ENCODE data around the gene FRMD4A.
"Not testable (repeated sequence)": the region's sequence is repeated elsewhere in the genome, so short reads cannot be mapped to it uniquely, and the experiment has no call there.

The FRMD4A gene

GRCh38 chr10:14144451-14144850 lies 186.3 kb downstream of the FRMD4A start:
- Histone ChIP-seq H3K27me3 (ENCODE audit: control insufficient read depth, insufficient read depth, low read length, poor library complexity, severe bottlenecking) (no peaks in the 10 kb centered on the region), H3K36me3 (ENCODE audit: control insufficient read depth, insufficient read depth, low read length) (no peaks in the 10 kb centered on the region), H3K9me3 (ENCODE audit: control insufficient read depth, low read length) (no peaks in the 10 kb centered on the region), H3K4me1 (ENCODE audit: control insufficient read depth, insufficient read depth, low read length) (peaks cover 4% of the 10 kb centered on the region), H3K4me3 (ENCODE audit: insufficient read depth, low read depth, low read length) (no peak overlapping the region), H3K27ac (ENCODE audit: insufficient read depth, low read depth, low read length, poor library complexity, severe bottlenecking) (no peak overlapping the region)
- 76 to 85% methylated on average over 4 of the region's 4 CpGs for WGBS, 2 experiments

GRCh38 chr10:14142606-14143250 lies 188.0 kb downstream of the FRMD4A start:
- Histone ChIP-seq H3K9me3 (ENCODE audit: control insufficient read depth, low read length) (no peaks in the 10 kb centered on the region), H3K4me1 (ENCODE audit: control insufficient read depth, insufficient read depth, low read length) (peaks cover 4% of the 10 kb centered on the region), H3K4me3 (ENCODE audit: insufficient read depth, low read depth, low read length) (no peak overlapping the region), H3K27me3 (ENCODE audit: control insufficient read depth, insufficient read depth, low read length, poor library complexity, severe bottlenecking) (no peaks in the 10 kb centered on the region), H3K27ac (ENCODE audit: insufficient read depth, low read depth, low read length, poor library complexity, severe bottlenecking) (no peak overlapping the region), H3K36me3 (ENCODE audit: control insufficient read depth, insufficient read depth, low read length) (no peaks in the 10 kb centered on the region)
- 82 to 87% methylated on average over 3 to 4 of the region's 4 CpGs for WGBS, 2 experiments

GRCh38 chr10:14141283-14141682 lies 189.4 kb downstream of the FRMD4A start:
- Histone ChIP-seq H3K9me3 (ENCODE audit: control insufficient read depth, low read length) (no peaks in the 10 kb centered on the region), H3K36me3 (ENCODE audit: control insufficient read depth, insufficient read depth, low read length) (no peaks in the 10 kb centered on the region), H3K4me3 (ENCODE audit: insufficient read depth, low read depth, low read length) (no peak overlapping the region), H3K4me1 (ENCODE audit: control insufficient read depth, insufficient read depth, low read length) (peaks cover 4% of the 10 kb centered on the region), H3K27ac (ENCODE audit: insufficient read depth, low read depth, low read length, poor library complexity, severe bottlenecking) (no peak overlapping the region), H3K27me3 (ENCODE audit: control insufficient read depth, insufficient read depth, low read length, poor library complexity, severe bottlenecking) (no peaks in the 10 kb centered on the region)
- WGBS, 2 experiments = 92 to 93% methylated on average over 5 of the region's 5 CpGs

GRCh38 chr10:14137391-14137790 lies 193.3 kb downstream of the FRMD4A start:
- Histone ChIP-seq H3K4me3 (ENCODE audit: insufficient read depth, low read depth, low read length) (no peak overlapping the region), H3K27ac (ENCODE audit: insufficient read depth, low read depth, low read length, poor library complexity, severe bottlenecking) (no peak overlapping the region), H3K36me3 (ENCODE audit: control insufficient read depth, insufficient read depth, low read length) (no peaks in the 10 kb centered on the region), H3K4me1 (ENCODE audit: control insufficient read depth, insufficient read depth, low read length) (no peaks in the 10 kb centered on the region), H3K9me3 (ENCODE audit: control insufficient read depth, low read length) (no peaks in the 10 kb centered on the region), H3K27me3 (ENCODE audit: control insufficient read depth, insufficient read depth, low read length, poor library complexity, severe bottlenecking) (no peaks in the 10 kb centered on the region)
- WGBS, 2 experiments = 78 to 81% methylated on average over 3 of the region's 3 CpGs

GRCh38 chr10:14135196-14135595 lies 195.5 kb downstream of the FRMD4A start:
- not testable (repeated sequence) for H3K27ac ChIP-seq (ENCODE audit: insufficient read depth, low read depth, low read length, poor library complexity, severe bottlenecking); H3K4me3 ChIP-seq (ENCODE audit: insufficient read depth, low read depth, low read length); H3K36me3 ChIP-seq (ENCODE audit: control insufficient read depth, insufficient read depth, low read length); H3K4me1 ChIP-seq (ENCODE audit: control insufficient read depth, insufficient read depth, low read length); H3K27me3 ChIP-seq (ENCODE audit: control insufficient read depth, insufficient read depth, low read length, poor library complexity, severe bottlenecking); H3K9me3 ChIP-seq (ENCODE audit: control insufficient read depth, low read length)
- 82 to 93% methylated on average over 2 of the region's 2 CpGs for WGBS, 2 experiments

- H3K4me1 ChIP-seq (ENCODE audit: control insufficient read depth, insufficient read depth, low read length) = no peaks in the 10 kb centered on the region
- no peaks in the 10 kb centered on the region for H3K27me3 ChIP-seq (ENCODE audit: control insufficient read depth, insufficient read depth, low read length, poor library complexity, severe bottlenecking)
- H3K27ac ChIP-seq (ENCODE audit: insufficient read depth, low read depth, low read length, poor library complexity, severe bottlenecking) = no peak overlapping the region
- no peaks in the 10 kb centered on the region for H3K9me3 ChIP-seq (ENCODE audit: control insufficient read depth, low read length)
- H3K36me3 ChIP-seq (ENCODE audit: control insufficient read depth, insufficient read depth, low read length) = no peaks in the 10 kb centered on the region
- H3K4me3 ChIP-seq (ENCODE audit: insufficient read depth, low read depth, low read length) = no peak overlapping the region
- 84 to 91% methylated on average over 1 of the region's 1 CpG for WGBS, 2 experiments
Measured at GRCh38 chr10:14134275-14134674, 196.4 kb downstream of the FRMD4A start.

GRCh38 chr10:14131261-14131960 lies 199.3 kb downstream of the FRMD4A start:
- Histone ChIP-seq H3K27ac (ENCODE audit: insufficient read depth, low read depth, low read length, poor library complexity, severe bottlenecking) (no peak overlapping the region), H3K4me3 (ENCODE audit: insufficient read depth, low read depth, low read length) (no peak overlapping the region), H3K27me3 (ENCODE audit: control insufficient read depth, insufficient read depth, low read length, poor library complexity, severe bottlenecking) (no peaks in the 10 kb centered on the region), H3K4me1 (ENCODE audit: control insufficient read depth, insufficient read depth, low read length) (no peaks in the 10 kb centered on the region), H3K9me3 (ENCODE audit: control insufficient read depth, low read length) (no peaks in the 10 kb centered on the region), H3K36me3 (ENCODE audit: control insufficient read depth, insufficient read depth, low read length) (no peaks in the 10 kb centered on the region)
- WGBS, 2 experiments = 93% methylated on average over 14 of the region's 14 CpGs

- no peaks in the 10 kb centered on the region for H3K4me1 ChIP-seq (ENCODE audit: control insufficient read depth, insufficient read depth, low read length)
- H3K27ac ChIP-seq (ENCODE audit: insufficient read depth, low read depth, low read length, poor library complexity, severe bottlenecking) = no peak overlapping the region
- H3K4me3 ChIP-seq (ENCODE audit: insufficient read depth, low read depth, low read length) = no peak overlapping the region
- no peaks in the 10 kb centered on the region for H3K27me3 ChIP-seq (ENCODE audit: control insufficient read depth, insufficient read depth, low read length, poor library complexity, severe bottlenecking)
- no peaks in the 10 kb centered on the region for H3K9me3 ChIP-seq (ENCODE audit: control insufficient read depth, low read length)
- H3K36me3 ChIP-seq (ENCODE audit: control insufficient read depth, insufficient read depth, low read length) = no peaks in the 10 kb centered on the region
- 93 to 99% methylated on average over 4 of the region's 4 CpGs for WGBS, 2 experiments
Measured at GRCh38 chr10:14129770-14130169, 201.0 kb downstream of the FRMD4A start.

- Histone ChIP-seq H3K4me3 (ENCODE audit: insufficient read depth, low read depth, low read length) (no peak overlapping the region), H3K9me3 (ENCODE audit: control insufficient read depth, low read length) (no peaks in the 10 kb centered on the region), H3K27ac (ENCODE audit: insufficient read depth, low read depth, low read length, poor library complexity, severe bottlenecking) (no peak overlapping the region), H3K4me1 (ENCODE audit: control insufficient read depth, insufficient read depth, low read length) (no peaks in the 10 kb centered on the region), H3K36me3 (ENCODE audit: control insufficient read depth, insufficient read depth, low read length) (no peaks in the 10 kb centered on the region), H3K27me3 (ENCODE audit: control insufficient read depth, insufficient read depth, low read length, poor library complexity, severe bottlenecking) (no peaks in the 10 kb centered on the region)
- 89 to 90% methylated on average over 8 of the region's 8 CpGs for WGBS, 2 experiments
Measured at GRCh38 chr10:14128519-14128918, 202.2 kb downstream of the FRMD4A start.

GRCh38 chr10:14126697-14127440 lies 203.9 kb downstream of the FRMD4A start:
- no peak overlapping the region for H3K27ac ChIP-seq (ENCODE audit: insufficient read depth, low read depth, low read length, poor library complexity, severe bottlenecking)
- no peaks in the 10 kb centered on the region for H3K36me3 ChIP-seq (ENCODE audit: control insufficient read depth, insufficient read depth, low read length)
- H3K4me3 ChIP-seq (ENCODE audit: insufficient read depth, low read depth, low read length) = no peak overlapping the region
- H3K4me1 ChIP-seq (ENCODE audit: control insufficient read depth, insufficient read depth, low read length) = no peaks in the 10 kb centered on the region
- WGBS, 2 experiments = 89 to 93% methylated on average over 6 of the region's 6 CpGs
- H3K9me3 ChIP-seq (ENCODE audit: control insufficient read depth, low read length) = no peaks in the 10 kb centered on the region
- H3K27me3 ChIP-seq (ENCODE audit: control insufficient read depth, insufficient read depth, low read length, poor library complexity, severe bottlenecking) = no peaks in the 10 kb centered on the region
